NT2/D1 (cell line): ENCODE measurements around the gene IL15RA.

Experiments used
- SUZ12 ChIP-seq: IDR thresholded peaks from 2 replicates; pipeline ENCODE4 v1.6.1; 2011; ENCODE audit not compliant: insufficient read length, insufficient read depth; ENCODE audit errors: extremely low read depth
- YY1 ChIP-seq: IDR thresholded peaks from 2 replicates; pipeline ENCODE4 v1.6.1; 2011; ENCODE audit not compliant: insufficient read length, insufficient read depth
- ZNF274 ChIP-seq: IDR thresholded peaks from 2 replicates; pipeline ENCODE4 v1.6.1; 2011; ENCODE audit warnings: mild to moderate bottlenecking, low read depth, low read length

GRCh38 chr10:5958675-5959074 lies 18.7 kb downstream of the IL15RA start:
- TF ChIP-seq SUZ12 (no peak), ZNF274 (no peak), YY1 (no peak)
